Measurements from ENCODE around the gene ZNF302.
"Not testable (repeated sequence)": the region's sequence is repeated elsewhere in the genome, so short reads cannot be mapped to it uniquely, and the experiment has no call there.

Gene ZNF302

GRCh38 chr19:34664870-34665269, 12.6 kb upstream of the ZNF302 start:
- no peak for TF ChIP-seq CTCF (IDR thresholded peaks at IDR 0.05; ENCODE audit: insufficient read depth, missing control alignments)
- FAIRE-seq = no peak
- DNase-seq (ENCODE audit: insufficient read length, low spot score) = no peak

GRCh38 chr19:34665275-34665674, 12.2 kb upstream of the ZNF302 start:
- not testable (repeated sequence) for DNase-seq (ENCODE audit: insufficient read length, low spot score); FAIRE-seq

GRCh38 chr19:34666200-34666957, 11.1 kb upstream of the ZNF302 start:
- no peak for TF ChIP-seq CTCF (IDR thresholded peaks at IDR 0.05; ENCODE audit: insufficient read depth, missing control alignments)
- no peak for FAIRE-seq
- DNase-seq (ENCODE audit: insufficient read length, low spot score) = no peak

GRCh38 chr19:34666958-34667265, 10.6 kb upstream of the ZNF302 start:
- FAIRE-seq (no peak), DNase-seq (ENCODE audit: insufficient read length, low spot score) (no peak)

GRCh38 chr19:34667349-34668076, 10.0 kb upstream of the ZNF302 start:
- TF ChIP-seq CTCF (IDR thresholded peaks at IDR 0.05; ENCODE audit: insufficient read depth, missing control alignments) = no peak
- DNase-seq (ENCODE audit: insufficient read length, low spot score) (no peak), FAIRE-seq (no peak)

More at GRCh38 chr19:34666958-34667265, 10.6 kb upstream of the ZNF302 start:
- no peak for TF ChIP-seq CTCF (IDR thresholded peaks at IDR 0.05; ENCODE audit: insufficient read depth, missing control alignments)

GRCh38 chr19:34668077-34668689, 9.3 kb upstream of the ZNF302 start:
- not testable (repeated sequence) for DNase-seq (ENCODE audit: insufficient read length, low spot score); FAIRE-seq

GRCh38 chr19:34668690-34669089, 8.8 kb upstream of the ZNF302 start:
- not testable (repeated sequence) for DNase-seq (ENCODE audit: insufficient read length, low spot score); FAIRE-seq

GRCh38 chr19:34669305-34669704, 8.2 kb upstream of the ZNF302 start:
- DNase-seq (ENCODE audit: insufficient read length, low spot score) (no peak), FAIRE-seq (no peak)
- no peak for TF ChIP-seq CTCF (IDR thresholded peaks at IDR 0.05; ENCODE audit: insufficient read depth, missing control alignments)

Data from D721Med (cell line).